Measurements from ENCODE around the gene GHRL. TPM values are rescaled to one million over a fixed set of nuclear protein-coding genes. Genes with fewer than 3 reads are reported as not detected.
"Not testable (repeated sequence)": the region's sequence is repeated elsewhere in the genome, so short reads cannot be mapped to it uniquely, and the experiment has no call there.

GHRL gene
- total and polyA plus RNA-seq, 2 donors: 0.11 TPM; not detected in 1

GRCh38 chr3:10300087-10300486 lies 7.3 kb upstream of the GHRL start:
- 83% methylated on average over 9 of the region's 9 CpGs for WGBS
- no peak for DNase-seq (ENCODE audit: extremely low spot score)
- no peaks in the 10 kb centered on the region for H3K4me1 ChIP-seq (ENCODE audit: insufficient read depth)
- peaks cover 3% of the 10 kb centered on the region for H3K36me3 ChIP-seq (ENCODE audit: insufficient read depth)
- H3K4me3 ChIP-seq (ENCODE audit: low read depth, low read length): no peak overlapping the region
- H3K27ac ChIP-seq (ENCODE audit: low read depth): no peak overlapping the region

GRCh38 chr3:10299679-10300078 lies 6.9 kb upstream of the GHRL start:
- H3K4me1 ChIP-seq (ENCODE audit: insufficient read depth): no peaks in the 10 kb centered on the region
- DNase-seq (ENCODE audit: extremely low spot score): no peak
- WGBS: 64% methylated on average over 6 of the region's 6 CpGs
- H3K27ac ChIP-seq (ENCODE audit: low read depth): no peak overlapping the region
- peaks cover 3% of the 10 kb centered on the region for H3K36me3 ChIP-seq (ENCODE audit: insufficient read depth)
- H3K4me3 ChIP-seq (ENCODE audit: low read depth, low read length): no peak overlapping the region

GRCh38 chr3:10299175-10299574 lies 6.4 kb upstream of the GHRL start:
- H3K4me3 ChIP-seq (ENCODE audit: low read depth, low read length): no peak overlapping the region
- no peak overlapping the region for H3K27ac ChIP-seq (ENCODE audit: low read depth)
- no peaks in the 10 kb centered on the region for H3K4me1 ChIP-seq (ENCODE audit: insufficient read depth)
- peaks cover 3% of the 10 kb centered on the region for H3K36me3 ChIP-seq (ENCODE audit: insufficient read depth)
- DNase-seq (ENCODE audit: extremely low spot score): no peak
- 58% methylated on average over 2 of the region's 2 CpGs for WGBS

GRCh38 chr3:10298064-10298463 lies 5.3 kb upstream of the GHRL start:
- not testable (repeated sequence) for H3K36me3 ChIP-seq (ENCODE audit: insufficient read depth); H3K4me1 ChIP-seq (ENCODE audit: insufficient read depth); H3K4me3 ChIP-seq (ENCODE audit: low read depth, low read length); DNase-seq (ENCODE audit: extremely low spot score); H3K27ac ChIP-seq (ENCODE audit: low read depth)
- no CpG with 5 or more reads among the region's 1 CpG for WGBS

GRCh38 chr3:10294030-10294586 lies 1.4 kb upstream of the GHRL start:
- Histone ChIP-seq H3K4me1 (ENCODE audit: insufficient read depth) (no peaks in the 10 kb centered on the region), H3K27ac (ENCODE audit: low read depth) (no peak overlapping the region), H3K4me3 (ENCODE audit: low read depth, low read length) (no peak overlapping the region), H3K36me3 (ENCODE audit: insufficient read depth) (peaks cover 3% of the 10 kb centered on the region)
- no peak for DNase-seq (ENCODE audit: extremely low spot score)
- WGBS: 89% methylated on average over 12 of the region's 12 CpGs

- Histone ChIP-seq H3K4me3 (ENCODE audit: low read depth, low read length) (no peak overlapping the region), H3K4me1 (ENCODE audit: insufficient read depth) (no peaks in the 10 kb centered on the region), H3K27ac (ENCODE audit: low read depth) (no peak overlapping the region), H3K36me3 (ENCODE audit: insufficient read depth) (peaks cover 2% of the 10 kb centered on the region)
- WGBS: 94% methylated on average over 6 of the region's 6 CpGs
- DNase-seq (ENCODE audit: extremely low spot score): no peak
Measured at GRCh38 chr3:10291641-10292040, 1.1 kb downstream of the GHRL start.

GRCh38 chr3:10290481-10291176 lies 2.1 kb downstream of the GHRL start:
- H3K4me3 ChIP-seq (ENCODE audit: low read depth, low read length): no peak overlapping the region
- no peak for DNase-seq (ENCODE audit: extremely low spot score)
- no peaks in the 10 kb centered on the region for H3K36me3 ChIP-seq (ENCODE audit: insufficient read depth)
- no peaks in the 10 kb centered on the region for H3K4me1 ChIP-seq (ENCODE audit: insufficient read depth)
- H3K27ac ChIP-seq (ENCODE audit: low read depth): no peak overlapping the region
- 60% methylated on average over 18 of the region's 18 CpGs for WGBS

- Histone ChIP-seq H3K4me3 (ENCODE audit: low read depth, low read length) (no peak overlapping the region), H3K36me3 (ENCODE audit: insufficient read depth) (no peaks in the 10 kb centered on the region), H3K4me1 (ENCODE audit: insufficient read depth) (no peaks in the 10 kb centered on the region), H3K27ac (ENCODE audit: low read depth) (no peak overlapping the region)
- WGBS: 84% methylated on average over 9 of the region's 9 CpGs
- no peak for DNase-seq (ENCODE audit: extremely low spot score)
Measured at GRCh38 chr3:10289787-10290355, 2.9 kb downstream of the GHRL start.

GRCh38 chr3:10289077-10289476 lies 3.7 kb downstream of the GHRL start:
- Histone ChIP-seq H3K36me3 (ENCODE audit: insufficient read depth) (no peaks in the 10 kb centered on the region), H3K4me1 (ENCODE audit: insufficient read depth) (no peaks in the 10 kb centered on the region), H3K27ac (ENCODE audit: low read depth) (no peak overlapping the region), H3K4me3 (ENCODE audit: low read depth, low read length) (no peak overlapping the region)
- WGBS: 87% methylated on average over 9 of the region's 9 CpGs
- DNase-seq (ENCODE audit: extremely low spot score): no peak

- DNase-seq (ENCODE audit: extremely low spot score): no peak
- 96% methylated on average over 11 of the region's 11 CpGs for WGBS
- H3K4me1 ChIP-seq (ENCODE audit: insufficient read depth): no peaks in the 10 kb centered on the region
- no peak overlapping the region for H3K4me3 ChIP-seq (ENCODE audit: low read depth, low read length)
- H3K27ac ChIP-seq (ENCODE audit: low read depth): no peak overlapping the region
- no peaks in the 10 kb centered on the region for H3K36me3 ChIP-seq (ENCODE audit: insufficient read depth)
Measured at GRCh38 chr3:10288575-10288960, 4.2 kb downstream of the GHRL start.

- DNase-seq (ENCODE audit: extremely low spot score): no peak
- H3K4me3 ChIP-seq (ENCODE audit: low read depth, low read length): no peak overlapping the region
- no peaks in the 10 kb centered on the region for H3K36me3 ChIP-seq (ENCODE audit: insufficient read depth)
- no peaks in the 10 kb centered on the region for H3K4me1 ChIP-seq (ENCODE audit: insufficient read depth)
- H3K27ac ChIP-seq (ENCODE audit: low read depth): no peak overlapping the region
- WGBS: 92% methylated on average over 12 of the region's 12 CpGs
Measured at GRCh38 chr3:10287936-10288574, 4.7 kb downstream of the GHRL start.

GRCh38 chr3:10286596-10287295 lies 6.0 kb downstream of the GHRL start:
- 68% methylated on average over 2 of the region's 2 CpGs for WGBS
- Histone ChIP-seq H3K36me3 (ENCODE audit: insufficient read depth) (no peaks in the 10 kb centered on the region), H3K27ac (ENCODE audit: low read depth) (no peak overlapping the region), H3K4me3 (ENCODE audit: low read depth, low read length) (no peak overlapping the region), H3K4me1 (ENCODE audit: insufficient read depth) (no peaks in the 10 kb centered on the region)
- DNase-seq (ENCODE audit: extremely low spot score): no peak

GRCh38 chr3:10286133-10286524 lies 6.6 kb downstream of the GHRL start:
- Histone ChIP-seq H3K4me3 (ENCODE audit: low read depth, low read length) (no peak overlapping the region), H3K27ac (ENCODE audit: low read depth) (no peak overlapping the region), H3K36me3 (ENCODE audit: insufficient read depth) (no peaks in the 10 kb centered on the region), H3K4me1 (ENCODE audit: insufficient read depth) (no peaks in the 10 kb centered on the region)
- WGBS: 89% methylated on average over 5 of the region's 5 CpGs
- no peak for DNase-seq (ENCODE audit: extremely low spot score)
